HG03558 (cell line): ENCODE measurements around the gene TRAPPC3.
"Not testable (repeated sequence)": the region's sequence is repeated elsewhere in the genome, so short reads cannot be mapped to it uniquely, and the experiment has no call there.

Experiments
- ATAC-seq: cut with Tn5 transposase; IDR thresholded peaks from one replicate; pipeline ENCODE4 v1.9.1; 2021; ENCODE audit warnings: moderate number of reproducible peaks; ENCODE audit not compliant: unreplicated experiment; ENCODE audit errors: extremely low read depth

The TRAPPC3 gene

GRCh38 chr1:36166938-36167905, 17.9 kb upstream of the TRAPPC3 start:
- ATAC-seq: no peak

GRCh38 chr1:36166136-36166535, 16.9 kb upstream of the TRAPPC3 start:
- ATAC-seq: no peak

DNA sequence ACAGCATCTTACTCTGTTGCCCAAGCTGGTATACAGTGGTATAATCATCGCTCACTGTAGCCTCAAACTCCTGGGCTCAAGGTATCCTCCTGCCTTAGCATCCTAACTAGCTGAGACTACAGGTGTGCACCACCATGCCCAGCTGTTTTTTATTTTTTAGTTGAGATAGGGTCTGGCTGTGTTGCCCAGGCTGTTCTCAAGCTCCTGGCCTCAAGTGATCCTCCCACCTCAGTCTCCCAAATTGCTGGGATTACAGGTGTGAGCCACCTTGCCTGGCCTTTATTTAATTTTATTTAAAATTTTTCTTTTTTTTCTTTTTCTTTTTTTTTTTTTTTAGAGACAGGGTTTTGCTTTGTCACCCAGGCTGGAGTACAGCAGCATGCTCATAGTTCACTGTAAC, 15.9 kb upstream of the TRAPPC3 start:
- no peak for ATAC-seq

GRCh38 chr1:36164361-36164760, 15.1 kb upstream of the TRAPPC3 start:
- ATAC-seq: no peak

- no peak for ATAC-seq
Measured at GRCh38 chr1:36163426-36163825, 14.1 kb upstream of the TRAPPC3 start.

- no peak for ATAC-seq
Measured at GRCh38 chr1:36162680-36163239, 13.5 kb upstream of the TRAPPC3 start.

GRCh38 chr1:36161641-36162531, 12.6 kb upstream of the TRAPPC3 start:
- no peak for ATAC-seq

DNA sequence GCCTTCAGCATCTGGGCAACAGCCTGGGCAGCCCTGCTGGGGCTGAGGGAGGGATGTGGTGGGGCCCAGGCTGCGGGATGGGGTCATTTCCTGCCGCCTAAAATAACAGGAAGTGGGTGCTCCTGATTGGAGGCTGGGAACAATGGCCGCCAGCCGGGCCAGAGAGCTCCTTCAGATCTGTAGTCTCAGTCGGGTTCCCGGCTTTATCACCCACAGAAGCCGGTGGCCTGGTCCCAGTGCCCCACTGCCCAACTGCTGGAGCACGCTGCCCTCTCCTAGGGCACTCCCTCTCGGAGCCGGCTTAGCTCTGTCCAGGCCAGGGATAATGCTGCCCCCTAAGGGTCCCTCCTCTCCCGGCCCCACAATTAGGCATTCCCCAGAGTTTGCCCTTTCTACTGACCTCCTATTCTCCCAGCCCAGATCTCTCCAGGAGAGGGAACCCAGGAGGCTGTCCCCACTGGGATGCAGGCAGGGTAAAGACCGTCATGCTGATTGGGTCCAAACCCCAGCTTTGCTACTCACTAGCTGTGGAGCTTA, 11.7 kb upstream of the TRAPPC3 start:
- no peak for ATAC-seq

- ATAC-seq: no peak
Measured at GRCh38 chr1:36160388-36160948, 11.2 kb upstream of the TRAPPC3 start.

GRCh38 chr1:36159614-36160387, 10.5 kb upstream of the TRAPPC3 start:
- ATAC-seq: no peak

DNA sequence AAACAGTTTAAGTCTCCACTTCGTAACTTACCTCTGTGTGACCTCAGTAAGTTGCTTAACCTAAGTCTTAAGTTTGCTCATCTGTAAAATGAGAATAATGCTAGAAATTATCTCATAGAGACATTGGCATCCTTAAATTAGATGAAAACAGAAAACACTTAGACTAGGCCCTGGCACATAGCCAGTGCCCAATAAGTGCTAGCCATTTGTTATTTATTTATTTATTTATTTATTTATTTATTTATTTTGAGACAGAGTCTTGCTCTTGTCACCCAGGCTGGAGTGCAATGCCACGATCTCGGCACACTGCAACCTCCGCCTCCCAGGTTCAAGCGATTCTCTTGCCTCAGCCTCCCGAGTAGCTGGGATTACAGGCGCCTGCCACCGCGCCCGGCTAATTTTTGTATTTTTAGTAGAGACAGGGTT, 9.6 kb upstream of the TRAPPC3 start:
- not testable (repeated sequence) for ATAC-seq

- no peak for ATAC-seq
Measured at GRCh38 chr1:36157973-36158826, 8.9 kb upstream of the TRAPPC3 start.

GRCh38 chr1:36157115-36157903, 8.0 kb upstream of the TRAPPC3 start:
- ATAC-seq: no peak

DNA sequence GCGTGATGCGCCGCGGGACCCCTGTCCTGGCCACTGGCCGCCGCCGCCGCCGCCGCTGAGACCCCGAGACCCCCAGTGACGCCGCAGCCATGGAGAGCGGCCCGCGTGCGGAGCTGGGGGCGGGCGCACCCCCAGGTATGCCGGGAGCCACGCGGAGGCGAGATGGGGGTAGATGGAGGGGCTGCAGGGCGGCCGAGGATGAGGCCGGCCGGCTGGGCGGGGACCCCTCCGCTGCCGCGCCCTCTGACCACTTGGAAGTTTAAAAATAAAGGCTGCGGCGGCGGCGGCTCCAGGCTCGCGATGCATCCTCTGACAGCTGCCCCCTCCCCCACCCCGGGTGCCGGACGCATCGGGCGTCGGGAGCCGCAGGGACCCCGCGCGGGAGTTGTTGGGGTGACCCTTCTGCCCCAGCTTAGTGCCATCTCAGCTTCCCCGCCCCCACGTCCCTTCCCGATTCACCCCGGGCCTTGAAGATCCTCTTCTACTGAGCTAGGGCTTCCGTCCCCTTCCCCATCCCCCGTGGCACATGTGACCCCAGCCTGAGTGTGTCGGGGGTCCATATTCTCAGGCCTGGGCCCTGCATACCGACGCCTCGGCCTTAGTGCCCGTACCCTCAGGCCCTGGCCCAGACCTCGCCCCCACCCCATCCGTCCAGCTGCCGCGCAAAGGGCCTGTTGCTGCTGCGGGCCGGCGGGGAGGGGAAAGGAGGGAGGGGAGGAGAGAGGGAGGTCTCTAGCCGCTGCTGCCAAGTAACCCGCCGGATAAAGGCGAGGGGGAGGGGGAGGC, 7.2 kb upstream of the TRAPPC3 start:
- no peak for ATAC-seq

- ATAC-seq: no peak
Measured at GRCh38 chr1:36155408-36156328, 6.4 kb upstream of the TRAPPC3 start, which contains the start of gene MAP7D1. Gene MAP7D1, plus strand, starts transcription at chr1:36156160. Its CDS starts 258 bp downstream, at chr1:36156418.
